ENCODE data around the gene ASCL5.

- no peak for TF ChIP-seq POLR2A (IDR thresholded peaks at IDR 0.05; ENCODE audit: low read length)
- TF ChIP-seq GATA1 (IDR thresholded peaks at IDR 0.05; ENCODE audit: low read depth, low read length): no peak
Observed at GRCh38 chr1:201084295-201084694, 42.7 kb downstream of the ASCL5 start.

All from erythroblast (primary cell).